ENCODE data around the gene UBAC2.
A peak's percentile ranks its signal among the peaks of the same experiment; 100 is the strongest.

UBAC2 gene

DNA sequence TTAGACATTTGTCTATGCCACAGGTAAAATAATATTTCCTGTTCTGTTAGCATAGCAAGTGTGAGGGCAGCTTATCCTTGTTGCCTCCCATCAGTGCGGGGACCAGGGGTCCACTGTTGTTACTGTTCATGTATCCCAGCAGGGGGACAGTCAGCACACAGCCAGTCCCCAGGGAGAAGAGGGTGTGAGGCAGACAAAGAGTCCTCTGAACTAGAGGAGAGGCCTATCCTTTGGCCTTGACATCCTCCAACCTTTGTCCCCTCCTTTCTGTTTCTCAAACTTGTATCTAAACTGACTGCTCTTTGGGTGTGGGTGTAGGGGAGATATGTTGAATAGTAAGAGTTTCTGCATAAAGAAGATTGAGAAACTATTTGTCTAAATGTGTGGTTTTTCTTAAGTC lies 60.4 kb downstream of the UBAC2 start:
- no peak for DNase-seq
- in situ Hi-C loops (cut with MboI; ENCODE audit: low pct_unique_long_range_greater_than_20kb, low sequenced_read_pairs) = loop anchor here (10.0 kb wide), 1 partner anchor 86 kb away; no protein-coding TSS in a partner anchor

DNA sequence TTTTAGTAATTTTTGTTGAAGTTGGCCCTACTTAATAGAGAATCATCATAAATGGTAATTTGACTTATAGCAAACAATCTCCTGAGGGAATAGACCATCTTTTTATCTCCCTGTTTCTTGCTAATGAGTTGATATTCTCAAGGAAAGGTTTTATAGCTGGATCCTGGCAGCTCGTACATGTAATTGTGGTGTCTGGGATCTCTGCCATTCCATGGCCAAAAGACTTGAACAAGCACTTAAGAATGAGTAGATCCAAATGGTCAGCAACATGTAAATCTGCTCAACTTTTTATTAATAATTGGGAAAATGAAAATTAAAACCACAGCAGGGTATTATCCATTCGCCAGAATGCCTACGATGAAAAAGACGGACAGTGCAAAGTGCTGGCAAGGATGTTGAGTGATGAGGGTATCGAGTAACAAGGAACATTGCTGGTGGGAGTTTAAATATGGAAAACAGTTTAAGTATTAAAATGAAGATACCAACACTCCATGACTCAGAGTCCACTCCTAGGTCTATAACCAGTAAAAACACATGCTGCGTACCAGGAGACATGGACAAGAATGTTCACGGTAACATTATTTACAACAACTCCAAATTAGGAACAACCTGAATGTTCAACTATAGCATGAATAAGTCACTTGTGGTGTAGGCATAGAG lies 62.6 kb downstream of the UBAC2 start:
- DNase-seq = no peak
- in situ Hi-C loops (cut with MboI; ENCODE audit: low pct_unique_long_range_greater_than_20kb, low sequenced_read_pairs) = loop anchor here (10.0 kb wide), 1 partner anchor 88 kb away; no protein-coding TSS in a partner anchor

DNA sequence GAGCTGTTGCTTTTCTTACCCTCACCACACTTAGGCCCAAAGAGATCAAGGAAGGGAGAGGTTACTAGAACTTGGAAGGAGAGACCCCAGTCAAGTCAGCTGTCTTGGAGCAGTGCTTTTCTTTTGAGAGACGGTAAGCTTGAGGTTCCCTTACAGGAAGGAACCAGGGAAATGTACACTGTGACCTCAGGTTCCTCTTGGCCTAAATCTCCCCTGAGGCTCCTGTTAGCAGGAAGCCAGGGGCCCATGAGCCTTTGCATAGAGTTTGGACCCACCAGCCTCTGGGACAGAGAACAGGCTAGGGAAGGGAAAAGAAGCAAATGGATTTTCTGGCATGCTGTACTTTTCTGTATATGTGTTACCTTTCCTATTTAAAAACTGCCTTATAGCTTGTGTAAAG lies 63.4 kb downstream of the UBAC2 start:
- DNase-seq = peak; percentile 55
- in situ Hi-C loops (cut with MboI; ENCODE audit: low pct_unique_long_range_greater_than_20kb, low sequenced_read_pairs) = loop anchor here (10.0 kb wide), 1 partner anchor 89 kb away; no protein-coding TSS in a partner anchor

- no peak for DNase-seq
- in situ Hi-C loops (cut with MboI; ENCODE audit: low pct_unique_long_range_greater_than_20kb, low sequenced_read_pairs) = loop anchor here (10.0 kb wide), 1 partner anchor 90 kb away; no protein-coding TSS in a partner anchor
Measured at GRCh38 chr13:99265162-99265800, 64.6 kb downstream of the UBAC2 start.

GRCh38 chr13:99265821-99266426 lies 65.3 kb downstream of the UBAC2 start:
- DNase-seq = peak; percentile 59
- in situ Hi-C loops (cut with MboI; ENCODE audit: low pct_unique_long_range_greater_than_20kb, low sequenced_read_pairs) = loop anchor here (10.0 kb wide), 1 partner anchor 91 kb away; no protein-coding TSS in a partner anchor

- no peak for DNase-seq
- in situ Hi-C loops (cut with MboI; ENCODE audit: low pct_unique_long_range_greater_than_20kb, low sequenced_read_pairs) = loop anchor here (10.0 kb wide), 1 partner anchor 92 kb away; no protein-coding TSS in a partner anchor
Measured at GRCh38 chr13:99266827-99267226, 66.2 kb downstream of the UBAC2 start.

GRCh38 chr13:99267927-99268326 lies 67.3 kb downstream of the UBAC2 start:
- DNase-seq = no peak
- in situ Hi-C loops (cut with MboI; ENCODE audit: low pct_unique_long_range_greater_than_20kb, low sequenced_read_pairs) = loop anchor here (10.0 kb wide), 1 partner anchor 93 kb away; no protein-coding TSS in a partner anchor

DNA sequence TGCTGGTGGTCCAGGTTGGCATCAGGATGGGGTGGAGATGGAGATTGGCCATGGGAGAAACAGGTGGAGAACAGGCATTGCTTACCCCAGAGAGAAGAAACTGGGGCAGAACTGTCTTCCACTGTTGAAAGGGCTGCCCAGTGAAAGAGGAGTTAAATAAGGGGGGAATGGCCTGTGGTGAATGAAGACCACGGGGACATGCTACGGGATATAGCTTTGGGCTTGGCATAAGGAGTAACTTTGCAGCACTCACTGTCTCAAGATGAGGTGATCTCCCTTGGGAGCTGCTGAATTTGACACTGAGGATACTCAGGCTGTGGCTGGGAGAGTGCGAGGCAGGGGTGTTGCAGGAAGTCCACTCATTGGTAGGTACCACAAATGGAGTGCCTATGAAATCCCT lies 68.2 kb downstream of the UBAC2 start:
- in situ Hi-C loops (cut with MboI; ENCODE audit: low pct_unique_long_range_greater_than_20kb, low sequenced_read_pairs) = loop anchor here (10.0 kb wide), 1 partner anchor 94 kb away; no protein-coding TSS in a partner anchor

DNA sequence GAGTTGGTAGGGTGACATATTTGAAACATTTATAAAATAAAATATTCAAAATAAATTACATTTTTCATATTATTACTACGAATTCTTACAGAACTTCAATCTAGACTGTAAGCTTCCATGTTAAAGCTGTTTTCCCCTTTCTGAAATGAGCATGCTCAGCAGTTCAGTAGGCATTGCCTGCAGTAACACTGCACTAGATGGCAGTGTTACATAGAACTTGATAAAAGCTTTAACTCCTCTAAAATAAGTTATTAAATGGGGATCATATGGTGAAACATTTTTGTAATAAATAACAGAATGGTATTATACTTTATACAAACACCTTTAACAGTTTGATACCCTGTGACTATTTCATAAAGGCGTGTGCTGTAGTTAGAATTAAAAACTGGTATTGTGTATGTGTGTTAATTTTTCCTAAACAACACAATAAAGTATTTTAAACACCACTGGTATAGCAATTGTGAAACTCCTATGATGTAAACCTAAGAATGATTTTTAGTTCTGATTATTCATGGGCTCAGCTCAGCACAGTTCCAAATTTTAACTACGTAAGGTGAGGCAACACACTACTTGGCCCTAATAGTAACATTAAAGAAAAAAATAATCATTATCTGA lies 69.1 kb downstream of the UBAC2 start:
- in situ Hi-C loops (cut with MboI; ENCODE audit: low pct_unique_long_range_greater_than_20kb, low sequenced_read_pairs) = loop anchor here (10.0 kb wide), 1 partner anchor 95 kb away; no protein-coding TSS in a partner anchor
- peak; percentile 43 for DNase-seq

More for the DNA sequence above, 68.2 kb downstream of the UBAC2 start:
- DNase-seq = no peak

GRCh38 chr13:99270518-99270917 lies 69.9 kb downstream of the UBAC2 start:
- in situ Hi-C loops (cut with MboI; ENCODE audit: low pct_unique_long_range_greater_than_20kb, low sequenced_read_pairs) = no loop called here
- DNase-seq = no peak

- in situ Hi-C loops (cut with MboI; ENCODE audit: low pct_unique_long_range_greater_than_20kb, low sequenced_read_pairs) = no loop called here
- no peak for DNase-seq
Measured at GRCh38 chr13:99271249-99271648, 70.6 kb downstream of the UBAC2 start.

DNA sequence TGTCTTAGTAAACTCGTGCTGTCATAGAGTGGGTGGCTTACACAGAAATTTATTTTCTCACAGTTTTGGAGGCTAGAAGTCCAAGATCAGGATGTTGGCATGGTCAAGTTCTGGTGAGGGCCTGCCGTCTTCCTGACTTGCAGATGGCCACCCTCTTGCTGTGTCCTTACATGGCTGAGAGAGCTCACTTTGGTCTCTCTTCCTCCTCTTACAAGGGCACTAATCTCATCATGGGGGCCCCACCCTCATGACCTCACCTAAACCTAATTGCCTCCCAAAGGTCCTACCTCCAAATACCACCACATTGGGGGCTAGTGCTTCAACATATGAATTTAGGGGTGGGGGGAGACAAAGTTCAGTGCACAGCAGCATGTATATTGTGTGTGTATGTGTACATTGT lies 71.8 kb downstream of the UBAC2 start:
- in situ Hi-C loops (cut with MboI; ENCODE audit: low pct_unique_long_range_greater_than_20kb, low sequenced_read_pairs) = no loop called here
- DNase-seq = no peak

- DNase-seq = no peak
- in situ Hi-C loops (cut with MboI; ENCODE audit: low pct_unique_long_range_greater_than_20kb, low sequenced_read_pairs) = no loop called here
Measured at GRCh38 chr13:99273128-99273527, 72.5 kb downstream of the UBAC2 start.

GRCh38 chr13:99275093-99275469 lies 74.4 kb downstream of the UBAC2 start:
- in situ Hi-C loops (cut with MboI; ENCODE audit: low pct_unique_long_range_greater_than_20kb, low sequenced_read_pairs) = no loop called here
- DNase-seq = no peak

- no peak for DNase-seq
- in situ Hi-C loops (cut with MboI; ENCODE audit: low pct_unique_long_range_greater_than_20kb, low sequenced_read_pairs) = no loop called here
Measured at GRCh38 chr13:99276706-99277105, 76.1 kb downstream of the UBAC2 start.

GRCh38 chr13:99277629-99278028 lies 77.0 kb downstream of the UBAC2 start:
- in situ Hi-C loops (cut with MboI; ENCODE audit: low pct_unique_long_range_greater_than_20kb, low sequenced_read_pairs) = no loop called here
- DNase-seq = no peak

DNA sequence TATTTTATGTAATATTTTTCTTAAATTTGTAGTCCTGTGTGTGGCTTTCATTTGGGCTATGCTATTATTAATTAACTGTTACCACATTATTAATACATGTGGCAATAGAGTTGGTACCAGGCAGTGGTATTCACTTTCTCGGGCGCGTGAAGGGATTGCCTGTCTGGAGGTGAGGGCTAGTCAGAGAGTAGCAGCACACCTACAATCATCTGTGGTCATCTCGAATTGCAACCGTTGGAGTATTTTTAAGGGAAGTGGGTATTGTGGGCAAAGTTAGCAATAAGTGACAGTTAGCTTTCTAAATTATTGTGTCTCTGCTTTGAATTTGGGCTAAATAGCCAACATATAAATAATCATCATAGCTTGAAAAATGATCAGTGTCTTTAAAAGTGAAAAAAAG lies 77.5 kb downstream of the UBAC2 start:
- DNase-seq = peak; percentile 30
- in situ Hi-C loops (cut with MboI; ENCODE audit: low pct_unique_long_range_greater_than_20kb, low sequenced_read_pairs) = no loop called here

- no peak for DNase-seq
- in situ Hi-C loops (cut with MboI; ENCODE audit: low pct_unique_long_range_greater_than_20kb, low sequenced_read_pairs) = no loop called here
Measured at GRCh38 chr13:99278843-99279242, 78.2 kb downstream of the UBAC2 start.

DNA sequence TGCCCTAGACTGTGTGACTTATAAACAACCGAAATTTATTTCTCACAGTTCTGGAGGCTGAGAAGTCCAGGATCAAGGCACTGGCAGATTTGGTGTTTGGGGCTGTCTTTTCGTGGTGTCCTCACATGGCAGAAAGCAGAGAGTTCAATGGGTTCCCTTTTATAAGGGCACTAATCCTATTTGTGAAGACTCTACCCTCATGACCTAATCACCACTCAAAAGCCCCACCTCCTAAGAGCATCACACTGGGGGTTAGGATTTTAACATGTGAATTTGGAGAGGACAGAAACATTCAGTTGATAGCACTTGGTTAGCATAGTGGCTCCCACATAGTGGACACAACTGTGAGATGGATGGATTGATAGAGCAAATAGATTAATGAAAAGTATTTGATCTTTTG lies 79.0 kb downstream of the UBAC2 start:
- in situ Hi-C loops (cut with MboI; ENCODE audit: low pct_unique_long_range_greater_than_20kb, low sequenced_read_pairs) = no loop called here

DNA sequence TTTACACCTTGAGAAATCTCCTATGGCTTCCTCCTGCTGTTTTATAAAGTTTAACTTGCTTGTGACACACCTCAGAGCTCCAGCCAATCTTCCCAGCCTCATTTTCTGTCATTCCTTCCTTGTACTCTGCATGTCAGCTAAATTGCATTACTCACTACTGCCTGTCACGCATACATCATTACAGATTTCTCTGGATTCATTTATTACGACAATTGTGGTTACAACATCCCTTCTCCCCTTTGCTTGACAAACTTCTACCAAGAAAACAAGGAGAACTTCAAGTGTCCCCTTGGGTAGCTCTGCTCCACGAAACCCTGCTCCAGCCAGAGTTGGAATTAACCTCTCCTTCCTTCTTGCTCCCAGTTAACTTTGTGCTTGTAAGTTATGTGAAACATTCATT lies 79.5 kb downstream of the UBAC2 start:
- DNase-seq = no peak

More for the DNA sequence above, 79.0 kb downstream of the UBAC2 start:
- DNase-seq = no peak

More for the DNA sequence above, 79.5 kb downstream of the UBAC2 start:
- in situ Hi-C loops (cut with MboI; ENCODE audit: low pct_unique_long_range_greater_than_20kb, low sequenced_read_pairs) = no loop called here
